K562 (cell line): ENCODE data around the gene AIMP1. TPM values are rescaled to one million over a fixed set of nuclear protein-coding genes. Genes with fewer than 3 reads are reported as not detected.

Experiments
- ATAC-seq: fragments of 200-7000 bp; cut with Tn5 transposase; 3 replicates; pipeline ENCODE4 v1.9.1; 2020; ENCODE audit warnings: moderate library complexity
- BruUV-seq: library from RNA; stranded (reverse); fragments of 400-500 nt; replicated peaks from 2 replicates; lab custom pipeline; 2021; lab: Mats Ljungman, UMichigan
- CTCF ChIA-PET: fragments of 300-600 bp; formaldehyde crosslinking; extraction: SDS; loops from one replicate; lab custom pipeline; 2021; ENCODE audit warnings: low intra/inter-chr PET ratio; lab: Yijun Ruan, JAX
- POLR2A ChIA-PET: fragments of 300-600, 350-650 bp; sonication (Branson Sonifier 250); formaldehyde crosslinking; extraction: SDS; loops from one replicate; lab custom pipeline; 2021; ENCODE audit warnings: antibody characterized with exemption, inconsistent platforms; lab: Yijun Ruan, JAX
- DNase-seq, 4 experiments: peaks; one replicate each; pipeline versions ENCODE4 v3.0.0 to v3.0.0-alpha.2; 2011 to 2018; ENCODE audit warnings: low spot score in 3 of 4, mixed read lengths in 3 of 4; ENCODE audit errors: extremely low read depth in 1 of 4
- FAIRE-seq: peaks from 2 replicates; lab custom pipeline; 2011; peaks lifted over from hg19 to GRCh38; lab: Jason Lieb, UNC
- H2AFZ ChIP-seq: 2 replicates; pipeline ENCODE4 v1.6.0; 2011; ENCODE audit warnings: low read depth, low read length, control low read depth, inconsistent platforms
- H3K27ac ChIP-seq: fragments of 200-600 bp; 3 replicates; pipeline ENCODE4 v1.8.0; 2011; ENCODE audit warnings: low read depth, mild to moderate bottlenecking, control low read depth, inconsistent platforms, low read length, moderate library complexity, mixed read lengths; ENCODE audit errors: extremely low read depth
- H3K27me3 ChIP-seq, 2 experiments: fragments of 300-600 bp in 1 of 2; 2 replicates in 1 of 2; 3 replicates in 1 of 2; pipeline versions ENCODE4 v1.6.0 to v1.8.0; 2011; ENCODE audit warnings: inconsistent platforms in 2 of 2, low read length in 2 of 2, mild to moderate bottlenecking in 1 of 2, mixed read lengths in 1 of 2, moderate library complexity in 1 of 2; ENCODE audit not compliant: control insufficient read depth in 2 of 2, insufficient read depth in 2 of 2
- H3K36me3 ChIP-seq: fragments of 300-600 bp; 3 replicates; pipeline ENCODE4 v1.8.0; 2011; ENCODE audit warnings: mild to moderate bottlenecking, low read length, inconsistent platforms; ENCODE audit not compliant: control insufficient read depth, insufficient read depth
- H3K4me1 ChIP-seq, 2 experiments: fragments of 200-600 bp in 1 of 2; replicated peaks in 1 of 2; 2 replicates in 1 of 2; 3 replicates in 1 of 2; pipeline versions ENCODE4 v1.5.1 to v1.8.0; 2011; ENCODE audit warnings: inconsistent platforms in 2 of 2, low read length in 2 of 2, mild to moderate bottlenecking in 1 of 2, mixed read lengths in 1 of 2, moderate library complexity in 1 of 2; ENCODE audit not compliant: control insufficient read depth in 2 of 2, insufficient read depth in 2 of 2
- H3K4me2 ChIP-seq: 2 replicates; pipeline ENCODE4 v1.6.1; 2011; ENCODE audit warnings: low read length, control low read depth, inconsistent platforms, mixed read lengths; ENCODE audit not compliant: insufficient read depth
- H3K4me3 ChIP-seq: fragments of 200-600 bp; sonication (generic), shearing (Covaris generic); 2 replicates; pipeline ENCODE4 v1.5.1; 2016; ENCODE audit warnings: control low read depth, inconsistent platforms
- H3K79me2 ChIP-seq: fragments of 200-600 bp; 3 replicates; pipeline ENCODE4 v1.8.0; 2011; ENCODE audit warnings: low read length, inconsistent platforms; ENCODE audit not compliant: control insufficient read depth, insufficient read depth
- H3K9ac ChIP-seq, 2 experiments: 2 replicates each; pipeline versions ENCODE4 v1.6.0 to v1.6.1; 2011; ENCODE audit warnings: low read depth in 2 of 2, low read length in 2 of 2, control low read depth in 1 of 2, inconsistent platforms in 1 of 2, mild to moderate bottlenecking in 1 of 2, mixed read lengths in 1 of 2; ENCODE audit not compliant: insufficient read depth in 1 of 2
- H3K9me1 ChIP-seq: one replicate; pipeline ENCODE4 v1.6.0; 2011; ENCODE audit warnings: inconsistent platforms, mild to moderate bottlenecking, low read length, moderate library complexity; ENCODE audit not compliant: control insufficient read depth, insufficient read depth
- H3K9me3 ChIP-seq: replicated peaks from 2 replicates; pipeline ENCODE4 v1.5.1; 2011; ENCODE audit warnings: low read depth, low read length, inconsistent platforms; ENCODE audit not compliant: control insufficient read depth, insufficient read depth
- H4K20me1 ChIP-seq: replicated peaks from 2 replicates; pipeline ENCODE4 v1.6.1; 2011; ENCODE audit warnings: low read length, inconsistent platforms, mixed read lengths; ENCODE audit not compliant: control insufficient read depth, insufficient read depth
- CBFA2T3 ChIP-seq: fragments of 450-650 bp; IDR thresholded peaks from 2 replicates; pipeline ENCODE4 v1.6.1; 2017
- CBX3 ChIP-seq, 2 experiments: IDR thresholded peaks; 1 replicate in 1 of 2; 2 replicates in 1 of 2; pipeline ENCODE4 v1.6.1; 2012; ENCODE audit warnings: inconsistent platforms in 2 of 2, low read length in 2 of 2, borderline replicate concordance in 1 of 2, control low read depth in 1 of 2
- CHD1 ChIP-seq: fragments of 200-600 bp; sonication (generic); IDR thresholded peaks from one replicate; pipeline ENCODE4 v1.6.1; 2012; ENCODE audit warnings: mild to moderate bottlenecking, moderate library complexity, low read length, inconsistent platforms
- KDM2B ChIP-seq: fragments of 250-450 bp; sonication (Bioruptor Pico); IDR thresholded peaks from 2 replicates; pipeline ENCODE4 v1.8.0; 2021; ENCODE audit warnings: mild to moderate bottlenecking, moderate library complexity
- KHSRP ChIP-seq: fragments of 450-650 bp; IDR thresholded peaks from 2 replicates; pipeline ENCODE4 v1.6.1; 2017
- ZNF41 ChIP-seq: fragments of 250-450 bp; sonication (Bioruptor Pico); conservative IDR thresholded peaks from 2 replicates; pipeline ENCODE4 v1.4.0; 2020; ENCODE audit warnings: mild to moderate bottlenecking
- WGBS: fragments of 100-300 bp; shearing (Covaris generic); methylation state at CpG from one replicate; pipeline ENCODE4 v1.1.6; 2016; ENCODE audit warnings: low coverage, mixed read lengths; ENCODE audit not compliant: insufficient coverage; ENCODE audit errors: missing lambda C conversion rate; 5-methylcytosine and 5-hydroxymethylcytosine counted together
- in situ Hi-C: fragments of 300-500 bp; cut with MboI; formaldehyde crosslinking; loops from 4 replicates; pipeline ENCODE4 v1.15.0; 2018; ENCODE audit warnings: inconsistent platforms, mixed read lengths
- intact Hi-C: fragments of 100-400 bp; cut with micrococcal nuclease; formaldehyde crosslinking; loops from 2 replicates; pipeline ENCODE4 v1.14.2; 2022
- polyA plus RNA-seq, 8 experiments: library from polyadenylated mRNA; depleted of rRNA in 4 of 8; stranded (reverse) in 5 of 8; unstranded in 3 of 8; fragments of >200 nt; fragmentation: Nextera tagmentation in 2 of 8; fragmentation: Illumina TruSeq in 1 of 8; extraction: Ambion mirVana in 2 of 8; extraction: Trizol in 1 of 8; gene quantifications; 2 replicates each; pipeline versions ENCODE4 v1.2.1 to v1.2.3, GENCODE V29; 2011 to 2014; ENCODE audit warnings: inconsistent platforms in 1 of 8, missing spikeins in 1 of 8
- total RNA-seq, 7 experiments: library from RNA; depleted of rRNA in 6 of 7; stranded (reverse); fragments of >200 nt in 6 of 7; fragmentation: Illumina TruSeq in 2 of 7; extraction: Trizol in 2 of 7; gene quantifications; 2 replicates each; pipeline versions ENCODE4 v1.2.1 to v1.2.3, GENCODE V29; 2011 to 2021; ENCODE audit warnings: low replicate concordance in 1 of 7
- TF ChIP-seq, protein P1 (sequence below): fragments of 250-450 bp; sonication (Bioruptor Pico); IDR thresholded peaks from 2 replicates; pipeline ENCODE4 v1.5.0; 2021; ENCODE audit warnings: mild to moderate bottlenecking, borderline replicate concordance

The AIMP1 gene
- total and polyA plus RNA-seq, 9 of the 15 experiments (the other 6 are each of a cell fraction or from before 2014, with no cell fraction given): 39.9 to 141 (median 70.1) TPM

DNA sequence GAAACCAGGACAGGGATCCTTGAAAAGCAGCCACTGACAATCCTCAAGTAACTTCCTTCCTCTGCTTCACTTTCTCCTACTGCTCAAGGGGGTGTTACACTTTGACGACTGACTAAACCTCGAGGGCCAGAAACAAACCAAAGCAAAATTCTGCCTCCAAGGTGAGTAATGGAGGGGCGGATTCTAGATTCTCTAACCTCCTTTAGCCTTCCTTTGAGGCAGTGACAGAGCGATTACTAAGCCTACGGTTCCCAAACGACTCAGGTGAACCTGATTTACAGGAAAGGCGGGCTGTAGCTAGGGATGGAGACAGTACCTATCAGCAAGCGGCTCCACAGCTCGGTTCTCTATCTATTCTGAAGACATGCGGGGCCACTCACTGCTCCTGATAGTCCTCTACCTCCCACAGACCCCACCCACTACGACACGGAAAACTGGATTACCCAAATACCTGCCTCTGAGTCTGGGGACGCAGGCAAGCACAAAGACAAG is 828 bp upstream of the AIMP1 start (continued):
- TF ChIP-seq, protein P1, sequence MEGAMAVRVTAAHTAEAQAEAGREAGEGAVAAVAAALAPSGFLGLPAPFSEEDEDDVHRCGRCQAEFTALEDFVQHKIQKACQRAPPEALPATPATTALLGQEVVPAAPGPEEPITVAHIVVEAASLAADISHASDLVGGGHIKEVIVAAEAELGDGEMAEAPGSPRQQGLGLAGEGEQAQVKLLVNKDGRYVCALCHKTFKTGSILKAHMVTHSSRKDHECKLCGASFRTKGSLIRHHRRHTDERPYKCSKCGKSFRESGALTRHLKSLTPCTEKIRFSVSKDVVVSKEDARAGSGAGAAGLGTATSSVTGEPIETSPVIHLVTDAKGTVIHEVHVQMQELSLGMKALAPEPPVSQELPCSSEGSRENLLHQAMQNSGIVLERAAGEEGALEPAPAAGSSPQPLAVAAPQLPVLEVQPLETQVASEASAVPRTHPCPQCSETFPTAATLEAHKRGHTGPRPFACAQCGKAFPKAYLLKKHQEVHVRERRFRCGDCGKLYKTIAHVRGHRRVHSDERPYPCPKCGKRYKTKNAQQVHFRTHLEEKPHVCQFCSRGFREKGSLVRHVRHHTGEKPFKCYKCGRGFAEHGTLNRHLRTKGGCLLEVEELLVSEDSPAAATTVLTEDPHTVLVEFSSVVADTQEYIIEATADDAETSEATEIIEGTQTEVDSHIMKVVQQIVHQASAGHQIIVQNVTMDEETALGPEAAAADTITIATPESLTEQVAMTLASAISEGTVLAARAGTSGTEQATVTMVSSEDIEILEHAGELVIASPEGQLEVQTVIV (CRISPR knock-in tag): no peak

GRCh38 chr4:106316773-106317409 is 541 bp downstream of the AIMP1 start:
- Histone ChIP-seq H2AFZ (peak overlapping the region; percentile 99), H3K36me3 (peaks cover 8% of the 10 kb centered on the region; the same call in 2 of the 3 replicates), H4K20me1 (no peaks in the 10 kb centered on the region), H3K4me3 (peak overlapping the region; percentile 96), H3K9me3 (no peaks in the 10 kb centered on the region), H3K27me3 (no peaks in the 10 kb centered on the region), H3K79me2 (peaks cover 90% of the 10 kb centered on the region), H3K9me1 (no peaks in the 10 kb centered on the region), H3K4me1 (peaks cover 8 to 15% of the 10 kb centered on the region in 2 experiments; a peak in 4 of 5 replicates), H3K9ac (peak overlapping the region; percentile 98), H3K4me2 (peak overlapping the region; percentile 98), H3K27ac (peak overlapping the region; percentile 99)
- FAIRE-seq: no peak
- TSS peak; percentile 71 for BruUV-seq
- DNase-seq: peak; percentile 10 to 32 (median 28)
- peak; percentile 17; the same call in 1 of the 2 replicates for TF ChIP-seq KHSRP
- no peak for TF ChIP-seq ZNF41 (CRISPR knock-in tag)
- TF ChIP-seq KDM2B (CRISPR knock-in tag): 0 out of 2 replicates have a peak, but pooled peaks have one; percentile 8
- TF ChIP-seq CBFA2T3: no peak
- 0 out of 3 replicates have a peak, but pooled peaks of 1 of the 2 experiments have one; percentile 6 for TF ChIP-seq CBX3 (IDR thresholded peaks at IDR 0.05; ENCODE audit: borderline replicate concordance in 1 of 2, low read length in 2 of 2)
- TF ChIP-seq CHD1: peak; percentile 5
- intact Hi-C loops: loop anchor here (5.0 kb wide), 1 partner anchor 1405 kb away; the partner anchor contains the start of gene PAPSS1
- WGBS: under 1% methylated on average over 13 of the region's 13 CpGs
- ChIA-PET CTCF (no interaction called here), POLR2A (interaction anchor here (1.7 kb wide), 1 partner anchor 10 kb away, joined by 5 read pairs; no protein-coding TSS in a partner anchor)
- in situ Hi-C loops: loop anchor here (25.0 kb wide), 1 partner anchor 1395 kb away; the partner anchor contains the start of gene PAPSS1
- ATAC-seq: no peak
